Activated gamma-delta T cell treated with Interleukin-2 at 50 U/mL for 16 hours (primary cell): Measurements from ENCODE around the gene USP19.

ENCODE experiments used
- DNase-seq: peaks from one replicate; pipeline ENCODE4 v3.0.0-alpha.2; 2020

Gene USP19, protein sequence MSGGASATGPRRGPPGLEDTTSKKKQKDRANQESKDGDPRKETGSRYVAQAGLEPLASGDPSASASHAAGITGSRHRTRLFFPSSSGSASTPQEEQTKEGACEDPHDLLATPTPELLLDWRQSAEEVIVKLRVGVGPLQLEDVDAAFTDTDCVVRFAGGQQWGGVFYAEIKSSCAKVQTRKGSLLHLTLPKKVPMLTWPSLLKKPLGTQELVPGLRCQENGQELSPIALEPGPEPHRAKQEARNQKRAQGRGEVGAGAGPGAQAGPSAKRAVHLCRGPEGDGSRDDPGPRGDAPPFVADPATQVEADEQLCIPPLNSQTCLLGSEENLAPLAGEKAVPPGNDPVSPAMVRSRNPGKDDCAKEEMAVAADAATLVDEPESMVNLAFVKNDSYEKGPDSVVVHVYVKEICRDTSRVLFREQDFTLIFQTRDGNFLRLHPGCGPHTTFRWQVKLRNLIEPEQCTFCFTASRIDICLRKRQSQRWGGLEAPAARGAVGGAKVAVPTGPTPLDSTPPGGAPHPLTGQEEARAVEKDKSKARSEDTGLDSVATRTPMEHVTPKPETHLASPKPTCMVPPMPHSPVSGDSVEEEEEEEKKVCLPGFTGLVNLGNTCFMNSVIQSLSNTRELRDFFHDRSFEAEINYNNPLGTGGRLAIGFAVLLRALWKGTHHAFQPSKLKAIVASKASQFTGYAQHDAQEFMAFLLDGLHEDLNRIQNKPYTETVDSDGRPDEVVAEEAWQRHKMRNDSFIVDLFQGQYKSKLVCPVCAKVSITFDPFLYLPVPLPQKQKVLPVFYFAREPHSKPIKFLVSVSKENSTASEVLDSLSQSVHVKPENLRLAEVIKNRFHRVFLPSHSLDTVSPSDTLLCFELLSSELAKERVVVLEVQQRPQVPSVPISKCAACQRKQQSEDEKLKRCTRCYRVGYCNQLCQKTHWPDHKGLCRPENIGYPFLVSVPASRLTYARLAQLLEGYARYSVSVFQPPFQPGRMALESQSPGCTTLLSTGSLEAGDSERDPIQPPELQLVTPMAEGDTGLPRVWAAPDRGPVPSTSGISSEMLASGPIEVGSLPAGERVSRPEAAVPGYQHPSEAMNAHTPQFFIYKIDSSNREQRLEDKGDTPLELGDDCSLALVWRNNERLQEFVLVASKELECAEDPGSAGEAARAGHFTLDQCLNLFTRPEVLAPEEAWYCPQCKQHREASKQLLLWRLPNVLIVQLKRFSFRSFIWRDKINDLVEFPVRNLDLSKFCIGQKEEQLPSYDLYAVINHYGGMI (N-terminal part only)

DNA sequence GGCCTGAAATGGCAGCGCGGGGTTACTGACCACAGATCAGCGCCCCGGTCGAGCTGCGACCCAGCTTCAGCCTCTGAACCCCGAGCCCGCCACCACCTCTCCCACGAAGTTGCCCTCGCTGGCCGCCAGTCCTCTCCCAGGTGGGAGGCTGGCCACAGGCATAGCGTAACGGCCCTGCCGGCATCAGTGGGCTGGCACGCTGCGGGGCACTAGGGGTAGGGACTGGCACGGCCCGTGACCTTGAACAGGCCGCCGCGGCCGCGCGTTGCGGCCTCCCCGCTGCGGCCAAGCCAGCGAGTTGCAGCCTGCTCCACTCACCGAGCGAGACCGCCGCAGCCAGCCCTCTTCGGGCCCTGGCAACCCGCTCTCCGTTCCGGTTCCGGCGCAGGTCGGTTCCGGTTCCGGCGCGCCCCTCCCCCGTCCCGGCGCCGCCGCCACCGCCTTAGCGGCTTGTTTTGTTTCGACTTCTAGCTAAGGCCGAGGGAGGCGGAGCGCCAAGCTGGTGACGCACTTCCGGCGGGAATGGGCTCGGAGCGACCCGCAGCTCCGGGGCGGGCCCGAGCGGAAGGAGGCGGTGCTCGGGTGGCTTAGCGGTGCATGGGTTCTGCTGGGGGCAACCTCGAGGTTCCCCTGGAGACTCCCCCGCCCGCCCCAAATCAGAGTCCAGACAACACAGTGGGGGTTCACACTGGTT is at the start of gene USP19:
TSS of gene USP19 (minus strand) at position 386 of the 694 bp plus-strand sequence. CDS start 1,678 bp downstream, outside the sequence.
- DNase-seq = peak; percentile 92

DNA sequence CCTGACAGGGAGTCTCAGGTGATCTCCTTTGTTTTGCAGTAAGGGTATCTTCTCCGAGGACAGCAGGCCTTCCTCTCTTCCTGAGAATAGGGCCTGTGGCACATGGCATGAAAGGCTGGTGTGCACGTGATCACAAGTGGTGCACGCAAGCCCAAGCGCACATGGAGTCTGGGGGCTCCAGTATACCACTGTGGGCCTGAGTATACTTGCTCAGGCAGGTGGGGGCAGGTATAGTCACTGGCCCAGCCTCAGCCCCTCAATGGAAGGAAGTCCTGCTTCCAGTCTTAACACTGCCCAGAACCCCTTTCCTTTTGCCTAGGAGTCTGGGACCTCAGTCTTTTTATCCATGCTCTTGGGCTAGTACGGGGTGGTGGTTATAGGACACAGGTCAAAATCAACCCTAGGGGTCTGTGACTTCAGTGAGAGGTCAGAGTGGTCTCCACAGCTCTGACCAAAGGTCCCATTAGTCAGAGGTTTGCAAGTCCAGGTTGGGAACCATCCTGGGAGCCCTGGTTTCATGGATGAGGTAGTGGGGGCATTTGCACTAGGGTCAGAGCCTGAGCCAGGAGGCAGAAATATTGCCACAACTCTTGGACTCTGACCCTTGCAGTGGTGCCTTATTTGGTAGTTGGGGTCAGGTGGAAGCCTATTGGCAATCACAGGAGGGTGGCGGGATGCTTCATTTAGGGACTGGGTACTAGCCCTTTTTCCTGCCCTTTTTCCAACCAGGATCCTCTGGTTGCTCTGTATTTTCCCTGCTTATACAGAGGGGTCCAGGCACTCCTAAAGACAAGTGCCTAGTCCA is 46.3 kb upstream of the USP19 start:
- no peak for DNase-seq

DNA sequence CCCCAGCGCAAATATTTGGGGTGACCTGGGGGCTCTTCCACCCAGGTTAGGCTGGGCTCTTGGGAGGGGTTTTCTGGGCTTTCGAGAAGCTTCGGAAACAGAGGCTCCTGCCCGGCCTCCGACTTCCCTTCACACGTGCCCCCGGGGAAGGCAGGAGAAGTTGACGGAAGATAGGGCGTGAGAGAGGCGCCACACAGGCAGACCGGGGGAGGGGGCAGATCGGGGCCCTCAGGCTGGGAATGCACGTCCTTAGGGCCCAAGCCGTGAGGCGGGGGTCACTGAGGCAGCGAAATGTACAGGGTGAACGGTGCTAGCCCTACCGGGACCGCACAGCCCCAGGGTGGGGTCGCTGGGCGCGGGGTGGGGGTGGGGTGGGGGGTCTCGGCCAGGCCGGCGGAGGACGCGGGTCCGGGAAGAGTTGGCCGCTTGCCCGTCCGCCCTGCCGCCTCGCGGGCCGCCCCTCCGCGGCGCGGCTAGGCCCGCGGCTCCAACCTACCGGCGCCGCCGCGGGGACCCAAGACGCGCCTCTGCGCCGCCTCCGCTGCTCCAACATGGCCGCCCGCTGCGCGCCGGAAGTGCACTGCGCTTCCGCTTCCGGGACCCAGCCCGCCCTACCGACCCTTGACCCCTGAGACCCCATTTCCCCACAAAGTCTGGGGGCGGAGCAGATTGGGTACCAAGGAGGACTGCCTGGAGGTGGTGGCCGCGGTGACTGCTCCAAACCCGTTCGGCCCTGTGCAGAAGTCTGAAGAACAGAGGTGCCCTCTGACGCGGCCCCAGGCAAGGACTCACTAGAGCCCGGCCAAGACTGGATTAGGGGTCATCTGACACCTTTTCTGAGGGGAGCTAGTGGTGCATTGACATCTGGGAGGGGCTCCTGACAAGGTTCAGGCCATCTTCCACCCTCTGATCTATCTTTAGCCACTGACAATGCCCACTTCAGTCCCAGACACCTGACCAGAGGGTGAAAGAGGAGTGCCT is 45.4 kb upstream of the USP19 start, which contains the start of gene CCDC71:
TSS of gene CCDC71 (minus strand) at position 561 of the 981 bp plus-strand sequence. CDS start 2,123 bp downstream, outside the sequence.
- DNase-seq = peak; percentile 70

DNA sequence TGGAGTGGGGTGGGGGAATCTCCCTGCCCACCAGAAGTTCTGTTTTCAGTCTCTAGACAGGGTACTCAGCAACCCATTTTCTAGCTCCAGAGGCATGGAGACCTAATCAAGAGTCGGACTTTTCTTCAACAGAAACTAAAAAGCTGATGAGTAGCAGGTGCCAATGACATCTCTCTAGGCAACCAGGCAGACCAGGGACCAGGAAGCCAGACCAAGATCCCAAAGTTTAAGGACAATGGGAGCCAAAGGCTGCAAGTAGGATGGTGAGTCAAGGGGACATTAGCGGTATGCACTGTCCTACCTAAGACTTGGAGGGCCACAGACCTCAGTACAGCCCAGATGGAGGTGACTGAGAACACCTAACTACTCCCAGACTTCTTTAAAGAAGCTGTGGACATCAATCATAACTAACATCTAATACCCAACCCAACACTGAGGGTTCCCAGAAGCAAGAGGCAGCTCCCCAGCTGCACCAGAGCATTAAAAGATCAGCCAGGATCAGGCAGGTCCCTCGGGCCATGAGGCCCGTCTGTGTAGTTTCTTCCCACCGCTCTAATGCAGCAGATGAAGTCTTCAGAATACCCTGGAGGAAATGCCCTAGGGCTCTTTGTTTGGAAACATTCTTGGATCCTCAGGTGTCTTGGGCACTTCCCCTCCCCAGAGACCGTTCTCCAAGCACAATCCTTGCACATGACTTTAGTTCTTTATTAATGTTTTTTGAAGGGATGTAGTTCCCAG is 44.5 kb upstream of the USP19 start:
- DNase-seq = no peak

DNA sequence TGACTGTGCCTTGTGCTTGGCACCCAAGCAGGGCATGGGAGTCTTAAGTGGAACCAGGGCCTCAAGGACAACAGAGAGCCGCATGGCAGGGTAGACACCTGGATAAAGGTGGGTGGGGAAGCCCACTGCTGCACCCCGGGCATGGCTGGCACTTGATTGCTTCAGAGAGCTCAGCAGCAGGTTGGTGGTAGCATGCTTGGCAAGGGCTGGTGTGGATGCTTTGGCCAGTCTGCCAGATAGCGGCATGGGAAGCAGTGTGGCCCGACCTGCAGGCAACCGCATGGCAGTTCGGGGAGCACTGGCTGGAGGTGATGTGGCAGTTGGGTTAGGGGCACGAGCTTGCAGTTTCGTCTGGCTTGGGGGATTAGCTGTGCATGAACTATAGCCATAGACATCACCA is 43.0 kb upstream of the USP19 start:
- no peak for DNase-seq

DNA sequence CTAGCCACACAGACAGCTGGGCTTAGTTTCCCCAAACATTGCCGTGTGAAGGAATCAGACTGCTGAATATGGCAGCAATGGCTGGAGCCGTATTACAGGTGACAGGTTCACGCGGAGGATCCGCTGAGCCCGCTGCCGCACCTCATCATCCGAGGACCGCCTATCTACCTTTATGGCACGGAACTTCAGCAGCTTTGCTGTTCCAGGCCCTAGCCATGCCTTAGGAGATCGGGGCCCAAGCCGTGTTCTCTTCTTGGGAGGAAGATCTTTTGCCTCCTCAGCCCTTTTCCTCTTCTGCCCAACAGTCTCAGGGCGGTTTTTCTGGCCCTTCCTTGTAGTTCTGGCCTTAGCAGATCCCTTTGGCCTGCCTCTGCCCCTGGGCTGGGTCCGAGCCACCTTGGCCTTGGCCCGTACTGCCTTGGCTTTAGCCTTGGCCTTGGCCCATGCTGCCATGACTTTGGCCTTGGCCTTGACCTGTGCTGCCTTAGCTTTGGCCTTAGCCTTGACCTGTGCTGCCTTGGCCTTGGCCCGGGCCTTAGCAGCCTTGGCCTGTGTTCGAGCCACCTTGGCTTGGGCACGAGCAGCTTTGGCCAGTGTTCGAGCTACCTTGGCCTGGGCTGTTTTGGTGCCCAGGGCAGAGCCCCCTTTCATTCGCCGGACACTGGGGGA is 42.3 kb upstream of the USP19 start:
- DNase-seq = no peak

DNA sequence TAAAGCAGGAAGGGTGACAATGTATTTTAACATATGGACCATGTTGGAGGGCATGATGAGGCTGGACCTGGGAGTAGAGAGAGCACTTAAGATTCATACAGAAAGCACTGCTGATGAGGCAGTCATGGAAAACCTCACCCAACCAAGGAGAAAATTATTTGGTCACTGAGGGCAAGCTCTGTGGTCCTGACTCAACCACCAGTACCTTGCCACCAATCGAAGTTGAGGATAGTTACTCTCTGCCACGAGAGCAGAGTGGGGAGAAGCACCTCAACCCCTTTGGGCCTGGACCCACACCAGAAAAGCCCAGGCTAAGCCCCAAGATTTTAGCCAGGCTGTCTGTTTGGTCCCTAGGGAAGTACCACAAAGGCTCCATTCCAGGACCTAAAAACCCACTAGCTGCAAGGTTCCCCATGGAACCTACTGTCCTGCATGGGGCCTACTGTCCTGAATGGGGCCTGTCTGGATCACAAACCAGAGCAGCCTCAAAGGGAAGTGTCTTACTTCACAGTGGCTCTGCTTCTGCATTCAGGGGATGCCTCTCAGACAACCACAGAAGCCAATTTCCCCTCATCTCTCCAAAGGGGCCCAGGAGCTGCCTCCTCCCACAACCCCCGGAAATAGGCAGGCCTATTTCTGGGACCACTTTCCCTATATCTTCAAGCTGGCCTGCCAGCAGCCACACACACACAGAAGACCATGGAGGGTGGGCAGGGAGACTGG is 41.3 kb upstream of the USP19 start:
- no peak for DNase-seq

DNA sequence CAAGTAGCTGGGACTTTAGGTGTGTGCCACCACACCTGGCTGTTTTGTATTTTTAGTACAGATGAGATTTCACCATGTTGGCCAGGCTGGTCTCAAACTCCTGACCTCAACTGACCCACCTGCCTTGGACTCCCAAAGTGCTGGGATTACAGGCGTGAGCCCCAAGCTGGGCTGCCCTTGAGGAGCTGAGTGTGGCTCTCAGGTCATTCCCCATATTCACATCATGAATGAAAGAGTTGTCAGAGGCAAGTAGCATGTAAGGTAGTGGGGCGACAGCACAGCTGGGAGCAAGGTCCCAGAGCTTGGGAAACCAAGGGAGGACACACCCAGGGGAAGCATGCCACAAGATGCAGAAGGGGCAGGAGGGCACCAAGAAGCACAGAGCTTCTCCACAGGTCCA is 40.6 kb upstream of the USP19 start:
- DNase-seq = no peak

DNA sequence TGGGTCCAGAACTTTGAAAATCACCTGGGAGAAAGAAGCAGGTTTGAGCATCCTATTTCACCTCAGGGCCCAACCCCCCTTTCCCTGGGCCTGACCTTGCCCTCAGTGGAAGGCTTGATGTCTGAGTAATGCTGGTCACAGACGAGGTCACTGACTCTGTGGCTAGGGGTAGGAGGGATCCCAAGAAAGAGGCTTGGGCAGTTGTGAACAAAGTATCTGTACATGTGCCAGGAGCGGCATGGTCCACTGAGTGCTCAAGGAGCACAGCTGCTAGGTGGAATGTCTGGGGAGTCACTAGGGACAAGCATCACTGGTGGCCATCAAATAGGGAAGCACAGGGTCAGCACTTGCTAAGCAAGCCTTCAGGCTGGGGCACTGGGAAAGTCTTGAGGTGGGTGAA is 38.2 kb upstream of the USP19 start:
- DNase-seq = no peak

DNA sequence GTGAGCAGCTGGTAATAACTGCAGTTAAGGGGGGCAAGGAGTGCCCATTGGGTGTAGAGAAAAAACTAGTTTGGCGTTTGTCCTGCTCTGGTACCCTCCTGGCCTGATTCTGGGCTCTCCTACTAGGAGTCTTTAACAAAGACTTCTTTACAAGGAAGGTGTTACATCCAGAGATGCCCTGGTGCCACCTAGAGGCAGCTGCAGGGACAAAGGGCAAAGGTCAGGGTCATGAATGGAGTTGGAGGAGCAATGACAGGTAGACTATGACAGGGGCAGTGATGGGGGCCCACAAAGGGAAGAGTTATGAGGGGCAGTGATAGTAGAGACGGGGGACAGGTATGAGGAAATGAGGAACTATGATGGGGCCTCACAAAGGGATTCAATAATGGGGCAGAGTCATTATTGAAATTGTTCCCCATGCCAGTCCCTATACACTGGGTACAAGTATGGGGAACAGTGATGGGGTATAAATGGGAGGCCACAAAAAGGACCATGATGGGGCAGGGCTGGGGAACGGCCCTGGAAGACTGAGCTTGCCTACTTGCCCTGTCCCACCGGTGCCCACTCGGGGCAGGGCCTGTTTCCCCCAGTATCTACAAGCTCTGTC is 37.6 kb upstream of the USP19 start:
- DNase-seq = peak; percentile 57

DNA sequence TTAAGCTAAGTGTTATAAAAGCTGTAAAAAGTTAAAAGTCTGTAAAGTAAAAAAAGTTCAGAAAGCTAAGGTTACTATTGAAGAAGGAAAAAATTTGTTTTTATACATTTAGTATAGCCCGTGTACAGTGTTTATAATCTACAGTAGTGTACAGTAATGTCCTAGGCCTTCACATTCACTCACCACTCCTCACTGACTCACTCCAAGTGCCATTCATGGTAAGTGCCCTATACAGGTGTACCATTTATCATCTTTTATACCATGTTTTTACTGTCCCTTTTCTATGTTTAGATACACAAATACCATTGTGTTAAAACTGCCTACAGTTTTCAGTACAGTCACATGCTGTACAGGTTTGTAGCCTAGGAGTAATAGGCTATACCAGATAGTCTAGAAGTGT is 36.7 kb upstream of the USP19 start:
- no peak for DNase-seq

DNA sequence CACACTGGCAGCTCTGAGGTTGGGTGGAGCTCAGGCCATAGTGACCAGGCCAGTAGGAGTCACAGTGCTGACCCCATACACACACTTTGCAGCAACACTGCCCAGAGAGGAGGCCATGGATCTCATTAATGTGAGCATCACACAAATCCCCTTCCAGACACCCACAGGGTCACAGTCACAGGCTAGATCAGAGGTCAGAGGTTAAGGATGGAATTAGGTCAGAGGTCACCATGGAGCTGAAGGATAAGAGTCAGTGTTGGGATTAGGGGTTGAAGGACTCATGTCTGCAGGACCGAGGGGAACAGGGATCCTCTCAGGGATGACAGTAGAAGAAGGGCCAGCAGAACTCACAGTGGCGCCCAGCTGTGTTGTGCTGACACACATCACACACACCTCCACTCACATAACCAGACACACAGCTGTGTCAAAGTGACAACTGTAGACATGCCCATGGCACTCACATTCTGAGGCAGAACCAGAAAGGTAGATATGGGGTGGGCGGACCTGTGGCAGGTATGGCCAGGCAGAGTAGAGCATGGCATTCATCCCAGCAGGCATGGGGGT is 32.8 kb upstream of the USP19 start:
- no peak for DNase-seq

DNA sequence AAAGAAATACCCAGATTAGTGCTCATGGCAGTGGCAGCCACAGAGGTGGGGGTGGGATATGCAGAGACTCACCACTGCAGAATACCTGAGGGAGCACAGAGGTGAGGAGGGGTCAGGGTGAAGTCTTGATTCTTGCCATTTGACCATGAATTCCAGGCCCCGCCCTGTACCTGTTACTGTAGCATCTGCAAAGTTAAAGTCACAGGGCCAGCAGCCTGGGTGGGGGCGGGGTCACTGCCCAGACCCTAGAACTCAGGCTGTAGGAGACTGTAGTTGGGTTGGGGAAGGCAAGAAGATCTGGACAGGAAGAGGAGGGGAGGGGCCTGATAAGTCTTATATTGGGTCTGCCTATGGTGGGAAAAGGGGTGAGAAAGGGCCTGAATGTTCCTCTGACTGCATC is 31.0 kb upstream of the USP19 start:
- no peak for DNase-seq

DNA sequence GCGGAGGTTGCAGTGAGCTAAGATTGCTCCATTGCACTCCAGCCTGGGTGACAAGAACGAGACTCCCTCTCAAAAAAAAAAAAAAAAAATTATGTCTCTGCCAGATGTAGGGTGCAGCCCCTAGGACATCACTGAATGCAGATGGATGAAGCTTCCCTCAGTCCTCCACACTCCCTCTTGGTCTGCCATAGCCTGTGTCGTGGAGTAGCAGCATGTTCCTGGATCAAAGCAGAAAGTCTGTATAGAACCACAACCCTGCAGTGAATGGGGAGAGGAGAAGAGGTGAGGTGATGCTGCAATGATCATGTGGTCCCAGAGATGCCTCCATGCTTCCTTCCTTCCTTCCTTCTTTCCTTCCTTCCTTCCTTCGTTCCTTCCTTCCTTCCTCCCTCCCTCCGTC is 27.5 kb upstream of the USP19 start:
- no peak for DNase-seq

DNA sequence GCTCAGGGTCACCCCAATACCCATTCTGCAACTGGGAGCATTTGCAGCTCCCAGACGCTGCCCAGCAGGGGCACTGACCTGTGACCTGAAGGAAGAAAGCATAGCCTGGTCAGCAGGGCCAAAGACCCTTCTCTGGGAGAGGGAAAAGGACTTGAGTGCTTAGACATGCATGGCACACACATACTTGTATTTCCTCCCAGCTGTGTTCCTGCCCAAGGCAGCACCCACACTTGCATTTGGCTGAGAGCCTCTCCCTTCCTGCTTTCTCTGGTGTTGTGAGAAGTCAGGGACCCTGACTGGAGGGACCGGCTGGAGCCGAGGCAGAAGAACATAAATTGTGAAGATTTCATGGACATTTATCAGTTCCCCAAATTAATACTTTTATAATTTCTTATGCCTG is 19.5 kb upstream of the USP19 start:
- no peak for DNase-seq

DNA sequence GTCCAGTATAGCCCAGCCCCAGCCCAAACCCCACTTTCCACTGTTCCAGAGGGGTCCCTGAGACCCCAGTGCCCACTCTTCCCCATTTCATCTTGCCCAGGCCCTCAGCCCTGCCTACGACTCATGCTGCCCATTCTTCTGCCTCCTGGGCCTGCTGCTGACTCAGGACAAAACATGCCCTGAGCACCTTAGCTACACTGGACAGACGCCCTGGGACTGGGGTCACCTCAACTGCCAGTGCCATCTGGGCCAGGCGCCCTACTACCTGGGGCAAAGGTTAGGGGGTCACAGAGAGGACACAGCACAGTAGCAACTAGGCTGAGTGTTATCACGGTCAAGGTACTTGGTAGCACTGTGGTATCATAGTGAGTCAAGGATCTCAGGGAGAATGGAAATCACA is 14.9 kb upstream of the USP19 start:
- no peak for DNase-seq

DNA sequence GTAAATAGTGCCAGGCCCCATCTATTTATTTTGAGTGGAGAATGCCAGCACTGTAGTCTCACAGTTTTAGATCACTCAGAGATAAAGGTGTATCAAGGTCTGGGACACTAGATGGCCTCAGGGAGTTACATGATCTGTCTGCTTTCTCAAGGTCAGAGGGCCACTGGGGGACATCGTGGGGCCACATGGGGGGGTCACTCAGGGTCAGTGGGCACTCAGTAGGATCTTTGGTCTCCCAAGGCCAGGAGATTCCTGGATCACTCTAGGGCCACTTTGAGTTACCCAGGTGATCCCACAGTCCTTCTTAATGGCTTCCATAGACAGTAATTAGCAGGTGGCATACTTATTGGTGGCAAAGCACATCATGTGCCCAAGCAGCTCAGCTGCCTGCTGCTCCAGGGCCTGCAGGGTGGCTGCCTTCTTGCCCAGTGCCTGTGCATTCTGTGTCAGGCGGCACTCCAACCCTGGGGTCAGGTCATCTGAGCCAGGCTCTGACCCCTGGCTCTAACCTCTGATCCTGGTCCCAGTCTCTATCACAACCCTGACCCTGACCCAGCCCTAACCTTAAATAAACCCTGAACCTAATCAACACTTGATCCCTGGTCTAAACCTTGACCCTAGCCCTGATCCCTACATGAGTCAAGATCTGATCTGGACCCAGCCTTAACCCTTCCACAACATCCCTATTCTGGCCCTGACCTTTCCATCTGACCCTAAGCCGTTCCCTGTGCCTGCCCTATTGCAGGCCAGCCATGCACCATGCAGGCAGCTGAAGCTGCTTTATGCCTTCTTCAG is 14.0 kb upstream of the USP19 start:
- DNase-seq = no peak
